Loucy (cell line): ENCODE data around the gene SLC5A8.

Experiments
- EZH2phosphoT487 ChIP-seq: fragments of 200-600 bp; IDR thresholded peaks from 2 replicates; pipeline ENCODE4 v1.6.1; 2018; ENCODE audit warnings: antibody characterized with exemption, mild to moderate bottlenecking, moderate library complexity, borderline replicate concordance
- TF ChIP-seq, protein P1 (sequence below): fragments of 200-600 bp; sonication (generic); conservative IDR thresholded peaks from 2 replicates; pipeline ENCODE4 v1.5.1; 2014; ENCODE audit warnings: mild to moderate bottlenecking, antibody characterized with exemption, low read length

GRCh38 chr12:101243616-101244015 lies 33.6 kb upstream of the SLC5A8 start:
- no peak for TF ChIP-seq EZH2phosphoT487
- TF ChIP-seq, protein P1, sequence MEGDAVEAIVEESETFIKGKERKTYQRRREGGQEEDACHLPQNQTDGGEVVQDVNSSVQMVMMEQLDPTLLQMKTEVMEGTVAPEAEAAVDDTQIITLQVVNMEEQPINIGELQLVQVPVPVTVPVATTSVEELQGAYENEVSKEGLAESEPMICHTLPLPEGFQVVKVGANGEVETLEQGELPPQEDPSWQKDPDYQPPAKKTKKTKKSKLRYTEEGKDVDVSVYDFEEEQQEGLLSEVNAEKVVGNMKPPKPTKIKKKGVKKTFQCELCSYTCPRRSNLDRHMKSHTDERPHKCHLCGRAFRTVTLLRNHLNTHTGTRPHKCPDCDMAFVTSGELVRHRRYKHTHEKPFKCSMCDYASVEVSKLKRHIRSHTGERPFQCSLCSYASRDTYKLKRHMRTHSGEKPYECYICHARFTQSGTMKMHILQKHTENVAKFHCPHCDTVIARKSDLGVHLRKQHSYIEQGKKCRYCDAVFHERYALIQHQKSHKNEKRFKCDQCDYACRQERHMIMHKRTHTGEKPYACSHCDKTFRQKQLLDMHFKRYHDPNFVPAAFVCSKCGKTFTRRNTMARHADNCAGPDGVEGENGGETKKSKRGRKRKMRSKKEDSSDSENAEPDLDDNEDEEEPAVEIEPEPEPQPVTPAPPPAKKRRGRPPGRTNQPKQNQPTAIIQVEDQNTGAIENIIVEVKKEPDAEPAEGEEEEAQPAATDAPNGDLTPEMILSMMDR = no peak
